GM18873 (cell line): Measurements from ENCODE around the gene SPOPL.
A peak's percentile ranks its signal among the peaks of the same experiment; 100 is the strongest.
"Not testable (repeated sequence)": the region's sequence is repeated elsewhere in the genome, so short reads cannot be mapped to it uniquely, and the experiment has no call there.

Experiments used
- ATAC-seq: cut with Tn5 transposase; IDR thresholded peaks from one replicate; pipeline ENCODE4 v1.9.1; 2021; ENCODE audit warnings: mild to moderate bottlenecking, moderate library complexity, moderate number of reproducible peaks; ENCODE audit not compliant: unreplicated experiment, low FRiP score

The SPOPL gene

GRCh38 chr2:138522556-138522955 lies 21.0 kb downstream of the SPOPL start:
- peak; percentile 72 for ATAC-seq

GRCh38 chr2:138523018-138523672 lies 21.6 kb downstream of the SPOPL start:
- peak; percentile 40 for ATAC-seq

GRCh38 chr2:138523673-138524042 lies 22.1 kb downstream of the SPOPL start:
- ATAC-seq, result peak; percentile 37

- ATAC-seq, result not testable (repeated sequence)
Observed at GRCh38 chr2:138524353-138524752, 22.8 kb downstream of the SPOPL start.

GRCh38 chr2:138531913-138532312 lies 30.3 kb downstream of the SPOPL start:
- ATAC-seq, result no peak

- ATAC-seq, result no peak
Observed at GRCh38 chr2:138534791-138535190, 33.2 kb downstream of the SPOPL start.

- peak; percentile 92 for ATAC-seq
Observed at GRCh38 chr2:138536302-138536701, 34.7 kb downstream of the SPOPL start.

GRCh38 chr2:138536740-138537139 lies 35.2 kb downstream of the SPOPL start:
- ATAC-seq, result no peak

GRCh38 chr2:138537170-138537915 lies 35.8 kb downstream of the SPOPL start:
- no peak for ATAC-seq

- not testable (repeated sequence) for ATAC-seq
Observed at GRCh38 chr2:138544206-138544605, 42.6 kb downstream of the SPOPL start.

- ATAC-seq, result no peak
Observed at GRCh38 chr2:138548796-138549195, 47.2 kb downstream of the SPOPL start.

GRCh38 chr2:138550172-138550571 lies 48.6 kb downstream of the SPOPL start:
- ATAC-seq, result no peak

GRCh38 chr2:138550670-138551287 lies 49.2 kb downstream of the SPOPL start:
- no peak for ATAC-seq

- no peak for ATAC-seq
Observed at GRCh38 chr2:138554123-138554522, 52.6 kb downstream of the SPOPL start.

- no peak for ATAC-seq
Observed at GRCh38 chr2:138559641-138560040, 58.1 kb downstream of the SPOPL start.

- ATAC-seq, result no peak
Observed at GRCh38 chr2:138564586-138565229, 63.1 kb downstream of the SPOPL start.

- ATAC-seq, result no peak
Observed at GRCh38 chr2:138565230-138565598, 63.6 kb downstream of the SPOPL start.

GRCh38 chr2:138572318-138572717 lies 70.7 kb downstream of the SPOPL start:
- ATAC-seq, result no peak

- no peak for ATAC-seq
Observed at GRCh38 chr2:138577066-138577465, 75.5 kb downstream of the SPOPL start.

- no peak for ATAC-seq
Observed at GRCh38 chr2:138579556-138579955, 78.0 kb downstream of the SPOPL start.

GRCh38 chr2:138581909-138582308 lies 80.3 kb downstream of the SPOPL start:
- ATAC-seq, result no peak
